Measurements from ENCODE around the gene FAM25A.
"Not testable (repeated sequence)": the region's sequence is repeated elsewhere in the genome, so short reads cannot be mapped to it uniquely, and the experiment has no call there.

FAM25A gene

DNA sequence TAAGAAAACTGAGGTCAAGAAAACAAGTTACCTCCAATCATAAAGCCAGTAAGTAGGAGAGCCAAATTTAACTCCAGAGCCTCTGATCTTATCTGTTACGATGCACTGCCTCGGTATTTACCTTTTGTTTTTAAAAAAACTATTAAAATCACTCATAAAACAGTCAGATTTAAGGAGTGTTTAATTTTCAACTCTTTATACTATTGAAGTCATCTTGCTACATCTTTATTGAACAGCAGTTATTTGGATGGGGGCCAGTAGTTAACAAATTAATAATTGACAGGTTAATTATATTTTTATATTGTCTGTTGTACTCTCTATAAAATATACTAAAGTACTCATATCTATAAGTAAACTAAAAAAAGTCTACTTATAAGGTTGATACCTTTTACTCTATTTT is 27.2 kb upstream of the FAM25A start:
- Histone ChIP-seq H3K4me3 (ENCODE audit: insufficient read length, low read depth) (no peak overlapping the region), H3K36me3 (ENCODE audit: insufficient read depth, insufficient read length, low read length) (no peaks in the 10 kb centered on the region), H3K4me1 (ENCODE audit: insufficient read depth, insufficient read length) (no peaks in the 10 kb centered on the region), H3K9me3 (ENCODE audit: insufficient read depth, low read length) (no peaks in the 10 kb centered on the region), H3K27me3 (ENCODE audit: insufficient read depth, insufficient read length) (no peaks in the 10 kb centered on the region), H3K9ac (ENCODE audit: insufficient read length, low read depth) (no peak overlapping the region)
- TF ChIP-seq YY1 (IDR thresholded peaks at IDR 0.05; ENCODE audit: insufficient read depth, insufficient read length): no peak
- no peak for TF ChIP-seq SUZ12 (IDR thresholded peaks at IDR 0.05; ENCODE audit: extremely low read depth, insufficient read depth, insufficient read length)
- no peak for TF ChIP-seq ZNF274 (IDR thresholded peaks at IDR 0.05; ENCODE audit: low read depth, low read length)
- no peak for DNase-seq (ENCODE audit: low read depth, low spot score)

- not testable (repeated sequence) for H3K4me1 ChIP-seq (ENCODE audit: insufficient read depth, insufficient read length); H3K27me3 ChIP-seq (ENCODE audit: insufficient read depth, insufficient read length); H3K9ac ChIP-seq (ENCODE audit: insufficient read length, low read depth); H3K4me3 ChIP-seq (ENCODE audit: insufficient read length, low read depth); H3K9me3 ChIP-seq (ENCODE audit: insufficient read depth, low read length); H3K36me3 ChIP-seq (ENCODE audit: insufficient read depth, insufficient read length, low read length); DNase-seq (ENCODE audit: low read depth, low spot score)
Measured at GRCh38 chr10:86999802-87000403, 20.2 kb upstream of the FAM25A start.

DNA sequence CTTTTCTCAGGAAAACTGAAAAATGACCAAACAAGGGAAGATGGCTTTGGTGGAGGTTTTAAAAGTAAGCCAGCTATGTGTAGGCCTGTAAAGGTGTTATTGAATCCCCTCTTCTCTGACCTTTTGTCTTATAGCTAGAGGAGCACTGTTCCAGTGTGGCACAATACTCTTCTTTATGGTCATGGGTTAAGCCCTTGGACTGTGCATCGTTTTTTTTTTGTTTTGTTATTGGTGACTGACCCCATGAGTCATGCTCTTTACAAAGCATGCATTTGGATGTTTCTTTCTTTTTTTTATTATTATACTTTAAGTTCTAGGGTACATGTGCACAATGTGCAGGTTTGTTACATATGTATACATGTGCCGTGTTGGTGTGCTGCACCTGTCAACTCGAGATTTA is 19.6 kb upstream of the FAM25A start:
- no peak for DNase-seq (ENCODE audit: low read depth, low spot score)
- H3K9me3 ChIP-seq (ENCODE audit: insufficient read depth, low read length): no peaks in the 10 kb centered on the region
- H3K4me3 ChIP-seq (ENCODE audit: insufficient read length, low read depth): no peak overlapping the region
- H3K27me3 ChIP-seq (ENCODE audit: insufficient read depth, insufficient read length): no peaks in the 10 kb centered on the region
- no peak overlapping the region for H3K9ac ChIP-seq (ENCODE audit: insufficient read length, low read depth)
- H3K4me1 ChIP-seq (ENCODE audit: insufficient read depth, insufficient read length): no peaks in the 10 kb centered on the region
- TF ChIP-seq YY1 (IDR thresholded peaks at IDR 0.05; ENCODE audit: insufficient read depth, insufficient read length) (no peak), SUZ12 (IDR thresholded peaks at IDR 0.05; ENCODE audit: extremely low read depth, insufficient read depth, insufficient read length) (no peak), ZNF274 (IDR thresholded peaks at IDR 0.05; ENCODE audit: low read depth, low read length) (no peak)
- no peaks in the 10 kb centered on the region for H3K36me3 ChIP-seq (ENCODE audit: insufficient read depth, insufficient read length, low read length)

- not testable (repeated sequence) for H3K9ac ChIP-seq (ENCODE audit: insufficient read length, low read depth); H3K4me1 ChIP-seq (ENCODE audit: insufficient read depth, insufficient read length); H3K9me3 ChIP-seq (ENCODE audit: insufficient read depth, low read length); DNase-seq (ENCODE audit: low read depth, low spot score); H3K4me3 ChIP-seq (ENCODE audit: insufficient read length, low read depth); H3K36me3 ChIP-seq (ENCODE audit: insufficient read depth, insufficient read length, low read length); H3K27me3 ChIP-seq (ENCODE audit: insufficient read depth, insufficient read length)
Measured at GRCh38 chr10:87007124-87007523, 13.0 kb upstream of the FAM25A start.

DNA sequence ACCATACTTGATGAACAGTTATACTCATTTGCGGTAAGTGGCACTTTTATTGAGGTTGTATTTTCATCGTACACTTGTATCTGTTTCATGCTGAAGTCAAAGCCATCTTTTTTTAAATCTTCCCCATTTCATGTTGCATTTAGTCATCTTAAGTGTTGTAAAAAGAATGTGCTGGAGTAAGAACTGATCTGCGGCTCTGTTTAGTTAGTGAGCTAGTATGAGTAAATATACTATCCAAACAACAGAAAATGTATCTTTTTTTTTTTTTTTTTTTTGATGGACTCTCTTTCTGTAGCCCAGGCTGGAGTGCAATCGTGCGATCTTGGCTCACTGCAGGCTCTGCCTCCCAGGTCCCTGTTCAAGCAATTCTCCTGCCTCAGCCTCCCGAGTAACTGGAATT is 12.4 kb upstream of the FAM25A start:
- H3K4me1 ChIP-seq (ENCODE audit: insufficient read depth, insufficient read length); H3K36me3 ChIP-seq (ENCODE audit: insufficient read depth, insufficient read length, low read length); H3K4me3 ChIP-seq (ENCODE audit: insufficient read length, low read depth): not testable (repeated sequence)

DNA sequence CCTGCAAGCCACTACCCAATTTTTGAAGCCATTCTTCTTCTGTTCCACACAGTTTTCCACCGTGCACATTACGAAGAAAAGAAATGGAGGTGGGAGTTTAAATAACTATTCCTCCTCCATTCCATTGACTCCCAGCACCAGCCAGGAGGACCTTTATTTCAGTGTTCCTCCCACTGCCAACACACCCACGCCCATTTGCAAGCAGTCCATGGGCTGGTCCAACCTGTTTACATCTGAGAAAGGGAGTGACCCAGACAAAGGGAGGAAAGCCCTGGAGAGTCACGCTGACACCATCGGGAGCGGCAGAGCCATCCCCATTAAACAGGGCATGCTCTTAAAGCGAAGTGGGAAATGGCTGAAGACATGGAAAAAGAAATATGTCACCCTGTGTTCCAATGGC is 11.8 kb upstream of the FAM25A start:
- H3K4me1 ChIP-seq (ENCODE audit: insufficient read depth, insufficient read length); DNase-seq (ENCODE audit: low read depth, low spot score); H3K27me3 ChIP-seq (ENCODE audit: insufficient read depth, insufficient read length); H3K9me3 ChIP-seq (ENCODE audit: insufficient read depth, low read length); H3K36me3 ChIP-seq (ENCODE audit: insufficient read depth, insufficient read length, low read length); H3K9ac ChIP-seq (ENCODE audit: insufficient read length, low read depth); H3K4me3 ChIP-seq (ENCODE audit: insufficient read length, low read depth): not testable (repeated sequence)

More for the DNA sequence above, 12.4 kb upstream of the FAM25A start:
- DNase-seq (ENCODE audit: low read depth, low spot score); H3K27me3 ChIP-seq (ENCODE audit: insufficient read depth, insufficient read length); H3K9ac ChIP-seq (ENCODE audit: insufficient read length, low read depth); H3K9me3 ChIP-seq (ENCODE audit: insufficient read depth, low read length): not testable (repeated sequence)

- not testable (repeated sequence) for H3K36me3 ChIP-seq (ENCODE audit: insufficient read depth, insufficient read length, low read length); H3K4me3 ChIP-seq (ENCODE audit: insufficient read length, low read depth); H3K9ac ChIP-seq (ENCODE audit: insufficient read length, low read depth); H3K4me1 ChIP-seq (ENCODE audit: insufficient read depth, insufficient read length); H3K27me3 ChIP-seq (ENCODE audit: insufficient read depth, insufficient read length); H3K9me3 ChIP-seq (ENCODE audit: insufficient read depth, low read length); DNase-seq (ENCODE audit: low read depth, low spot score)
Measured at GRCh38 chr10:87009134-87009696, 10.9 kb upstream of the FAM25A start.

GRCh38 chr10:87013528-87013927 is 6.6 kb upstream of the FAM25A start:
- not testable (repeated sequence) for DNase-seq (ENCODE audit: low read depth, low spot score); H3K4me1 ChIP-seq (ENCODE audit: insufficient read depth, insufficient read length); H3K4me3 ChIP-seq (ENCODE audit: insufficient read length, low read depth); H3K9me3 ChIP-seq (ENCODE audit: insufficient read depth, low read length); H3K27me3 ChIP-seq (ENCODE audit: insufficient read depth, insufficient read length); H3K36me3 ChIP-seq (ENCODE audit: insufficient read depth, insufficient read length, low read length); H3K9ac ChIP-seq (ENCODE audit: insufficient read length, low read depth)

DNA sequence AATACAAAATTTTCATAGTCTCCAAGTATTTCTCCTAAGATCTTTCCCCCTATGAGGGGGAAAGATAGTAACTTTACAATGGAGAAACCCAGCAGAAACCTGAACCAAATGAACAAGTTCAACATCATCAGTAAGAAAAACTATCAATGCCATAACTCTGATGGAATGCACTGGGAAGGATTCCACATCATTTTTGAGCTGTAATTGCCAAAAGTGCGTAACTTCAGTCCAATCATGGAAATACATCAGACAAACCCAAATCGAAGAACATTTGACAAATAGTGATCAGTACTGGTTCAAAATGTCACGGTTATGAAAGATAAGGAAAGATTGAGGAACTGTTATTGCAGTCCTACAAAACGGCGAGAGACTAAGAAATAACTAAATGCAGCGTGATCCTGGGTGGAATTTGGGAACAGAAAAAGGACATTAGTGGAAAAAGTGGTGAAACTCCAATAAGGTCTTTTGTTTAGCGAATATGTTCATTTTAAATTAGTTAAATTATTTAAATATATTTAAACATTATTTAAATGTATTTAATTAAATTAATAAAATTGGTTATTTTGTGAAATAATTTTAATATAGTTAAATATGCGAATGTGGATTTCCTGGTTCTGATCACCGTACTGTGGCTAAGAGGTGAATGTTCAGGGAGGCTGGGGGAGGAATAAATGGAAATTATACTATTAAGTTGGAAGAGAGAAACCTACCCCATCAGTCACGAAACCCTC is 4.9 kb upstream of the FAM25A start:
- not testable (repeated sequence) for H3K4me1 ChIP-seq (ENCODE audit: insufficient read depth, insufficient read length); H3K36me3 ChIP-seq (ENCODE audit: insufficient read depth, insufficient read length, low read length); H3K9me3 ChIP-seq (ENCODE audit: insufficient read depth, low read length); H3K4me3 ChIP-seq (ENCODE audit: insufficient read length, low read depth); H3K9ac ChIP-seq (ENCODE audit: insufficient read length, low read depth); H3K27me3 ChIP-seq (ENCODE audit: insufficient read depth, insufficient read length); DNase-seq (ENCODE audit: low read depth, low spot score)

GRCh38 chr10:87018127-87018526 is 2.0 kb upstream of the FAM25A start:
- not testable (repeated sequence) for H3K4me3 ChIP-seq (ENCODE audit: insufficient read length, low read depth); DNase-seq (ENCODE audit: low read depth, low spot score); H3K4me1 ChIP-seq (ENCODE audit: insufficient read depth, insufficient read length); H3K36me3 ChIP-seq (ENCODE audit: insufficient read depth, insufficient read length, low read length); H3K27me3 ChIP-seq (ENCODE audit: insufficient read depth, insufficient read length); H3K9ac ChIP-seq (ENCODE audit: insufficient read length, low read depth); H3K9me3 ChIP-seq (ENCODE audit: insufficient read depth, low read length)

- H3K4me1 ChIP-seq (ENCODE audit: insufficient read depth, insufficient read length); H3K36me3 ChIP-seq (ENCODE audit: insufficient read depth, insufficient read length, low read length); H3K9me3 ChIP-seq (ENCODE audit: insufficient read depth, low read length); H3K4me3 ChIP-seq (ENCODE audit: insufficient read length, low read depth); H3K9ac ChIP-seq (ENCODE audit: insufficient read length, low read depth); H3K27me3 ChIP-seq (ENCODE audit: insufficient read depth, insufficient read length); DNase-seq (ENCODE audit: low read depth, low spot score): not testable (repeated sequence)
Measured at GRCh38 chr10:87019066-87019465, 1.0 kb upstream of the FAM25A start.

All from NT2/D1 (cell line).